Glomerular visceral epithelial cell (primary cell): ENCODE measurements around the gene CTNND1.
"Not testable (repeated sequence)": the region's sequence is repeated elsewhere in the genome, so short reads cannot be mapped to it uniquely, and the experiment has no call there.

ENCODE experiments used
- DNase-seq: peaks from one replicate; pipeline ENCODE4 v3.0.0-alpha.2; 2016; ENCODE audit errors: extremely low spot score

Gene CTNND1, protein sequence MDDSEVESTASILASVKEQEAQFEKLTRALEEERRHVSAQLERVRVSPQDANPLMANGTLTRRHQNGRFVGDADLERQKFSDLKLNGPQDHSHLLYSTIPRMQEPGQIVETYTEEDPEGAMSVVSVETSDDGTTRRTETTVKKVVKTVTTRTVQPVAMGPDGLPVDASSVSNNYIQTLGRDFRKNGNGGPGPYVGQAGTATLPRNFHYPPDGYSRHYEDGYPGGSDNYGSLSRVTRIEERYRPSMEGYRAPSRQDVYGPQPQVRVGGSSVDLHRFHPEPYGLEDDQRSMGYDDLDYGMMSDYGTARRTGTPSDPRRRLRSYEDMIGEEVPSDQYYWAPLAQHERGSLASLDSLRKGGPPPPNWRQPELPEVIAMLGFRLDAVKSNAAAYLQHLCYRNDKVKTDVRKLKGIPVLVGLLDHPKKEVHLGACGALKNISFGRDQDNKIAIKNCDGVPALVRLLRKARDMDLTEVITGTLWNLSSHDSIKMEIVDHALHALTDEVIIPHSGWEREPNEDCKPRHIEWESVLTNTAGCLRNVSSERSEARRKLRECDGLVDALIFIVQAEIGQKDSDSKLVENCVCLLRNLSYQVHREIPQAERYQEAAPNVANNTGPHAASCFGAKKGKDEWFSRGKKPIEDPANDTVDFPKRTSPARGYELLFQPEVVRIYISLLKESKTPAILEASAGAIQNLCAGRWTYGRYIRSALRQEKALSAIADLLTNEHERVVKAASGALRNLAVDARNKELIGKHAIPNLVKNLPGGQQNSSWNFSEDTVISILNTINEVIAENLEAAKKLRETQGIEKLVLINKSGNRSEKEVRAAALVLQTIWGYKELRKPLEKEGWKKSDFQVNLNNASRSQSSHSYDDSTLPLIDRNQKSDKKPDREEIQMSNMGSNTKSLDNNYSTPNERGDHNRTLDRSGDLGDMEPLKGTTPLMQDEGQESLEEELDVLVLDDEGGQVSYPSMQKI

DNA sequence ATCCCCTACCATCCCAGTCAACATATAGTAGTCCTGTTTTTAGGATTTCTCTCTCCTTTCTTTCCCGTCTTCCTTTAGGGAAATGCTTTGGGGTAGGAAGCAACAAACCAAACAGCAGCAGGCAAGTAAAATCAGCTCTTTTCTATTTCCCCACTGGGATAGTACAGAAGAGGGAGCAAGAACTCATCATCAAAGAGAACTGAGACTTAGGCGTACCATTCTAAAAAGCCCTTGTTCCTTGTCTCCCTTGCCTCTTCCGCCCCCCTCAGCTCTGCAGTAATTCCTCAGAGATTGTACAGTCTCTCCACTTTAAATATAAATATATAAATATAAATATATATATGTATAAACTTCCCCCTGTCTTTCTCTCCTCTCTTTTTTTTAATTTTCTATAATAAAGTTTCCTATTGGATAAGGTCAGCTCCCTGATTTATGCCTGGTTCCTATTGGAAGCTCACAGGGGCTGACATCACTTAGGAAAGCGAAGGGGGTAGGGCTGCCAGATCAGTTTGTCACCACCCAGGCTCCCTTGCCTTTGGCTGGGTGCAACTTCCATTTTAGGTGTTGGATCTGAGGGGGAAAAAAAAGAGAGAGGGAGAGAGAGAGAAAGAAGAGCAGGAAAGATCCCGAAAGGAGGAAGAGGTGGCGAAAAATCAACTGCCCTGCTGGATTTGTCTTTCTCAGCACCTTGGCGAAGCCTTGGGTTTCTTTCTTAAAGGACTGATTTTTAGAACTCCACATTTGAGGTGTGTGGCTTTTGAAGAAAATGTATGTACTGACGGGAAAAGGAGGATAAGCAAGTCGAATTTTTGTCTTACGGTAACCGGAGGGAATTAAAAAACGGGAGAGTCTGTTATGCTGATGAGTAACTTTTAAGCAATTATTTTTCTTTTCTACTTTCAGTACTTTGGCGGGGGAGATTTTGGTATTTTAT lies at the start of gene CTNND1:
Gene CTNND1, plus strand, starts transcription at position 502 of the 934 bp plus-strand sequence. CDS start 29,677 bp downstream, outside the sequence.
- peak; percentile 97 for DNase-seq

DNA sequence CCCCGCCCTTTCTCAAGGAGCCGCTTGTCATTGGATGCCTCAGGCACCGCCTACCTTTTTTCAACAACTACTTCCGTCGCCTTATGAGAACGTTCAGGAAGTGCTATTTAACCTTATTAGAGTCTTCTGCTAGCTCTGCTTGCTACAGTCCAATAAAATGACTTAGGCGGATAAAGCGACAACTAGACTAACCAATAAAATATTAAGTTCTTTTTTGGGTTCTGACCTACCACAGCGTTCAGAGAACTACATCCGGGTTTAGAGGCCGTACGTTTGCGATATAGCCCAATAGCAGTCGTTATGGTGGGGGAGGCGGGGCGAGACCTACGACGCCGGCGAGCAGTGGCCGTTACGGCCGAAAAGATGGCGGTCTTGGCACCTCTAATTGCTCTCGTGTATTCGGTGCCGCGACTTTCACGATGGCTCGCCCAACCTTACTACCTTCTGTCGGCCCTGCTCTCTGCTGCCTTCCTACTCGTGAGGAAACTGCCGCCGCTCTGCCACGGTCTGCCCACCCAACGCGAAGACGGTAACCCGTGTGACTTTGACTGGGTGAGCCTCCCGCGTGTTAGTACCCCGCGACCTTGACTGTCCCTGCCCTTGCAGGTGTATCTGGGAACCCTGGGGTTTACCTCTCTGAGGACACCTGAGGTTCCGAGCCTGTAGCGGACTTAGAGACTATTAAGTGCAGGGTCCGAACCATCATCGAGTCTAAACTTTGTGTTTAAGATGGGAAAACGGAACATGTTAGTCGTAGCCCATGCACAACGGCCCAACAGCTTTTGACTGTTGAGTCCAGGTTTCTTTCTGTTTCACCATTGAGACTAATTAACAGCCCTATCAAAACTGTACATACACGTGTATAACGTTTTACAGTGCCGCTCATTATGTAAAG lies 49.1 kb upstream of the CTNND1 start, which contains the start of gene TMX2:
Gene TMX2, plus strand, starts transcription at position 338 of the 895 bp plus-strand sequence. Its CDS starts 26 bp downstream, at position 364.
- peak; percentile 98 for DNase-seq

DNA sequence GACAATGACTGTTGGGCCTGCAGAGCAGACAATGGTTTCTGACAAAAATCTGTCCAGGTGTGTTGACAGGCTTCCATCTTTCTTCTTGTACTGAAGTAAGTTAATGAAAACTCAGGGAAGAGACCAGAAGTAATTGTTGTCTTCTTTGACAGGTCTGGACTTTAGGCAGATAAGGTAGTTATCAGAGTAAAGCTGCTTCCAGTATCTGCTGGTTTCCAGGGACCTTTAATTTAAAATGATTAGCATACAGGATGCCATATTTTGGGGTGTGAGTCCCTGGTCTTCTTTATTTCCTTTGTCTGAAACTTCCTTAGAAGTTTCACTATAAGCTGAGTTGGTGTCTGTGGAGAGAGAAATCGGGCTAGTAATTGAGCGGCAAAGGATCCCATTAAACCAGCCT lies 47.8 kb upstream of the CTNND1 start:
- no peak for DNase-seq

DNA sequence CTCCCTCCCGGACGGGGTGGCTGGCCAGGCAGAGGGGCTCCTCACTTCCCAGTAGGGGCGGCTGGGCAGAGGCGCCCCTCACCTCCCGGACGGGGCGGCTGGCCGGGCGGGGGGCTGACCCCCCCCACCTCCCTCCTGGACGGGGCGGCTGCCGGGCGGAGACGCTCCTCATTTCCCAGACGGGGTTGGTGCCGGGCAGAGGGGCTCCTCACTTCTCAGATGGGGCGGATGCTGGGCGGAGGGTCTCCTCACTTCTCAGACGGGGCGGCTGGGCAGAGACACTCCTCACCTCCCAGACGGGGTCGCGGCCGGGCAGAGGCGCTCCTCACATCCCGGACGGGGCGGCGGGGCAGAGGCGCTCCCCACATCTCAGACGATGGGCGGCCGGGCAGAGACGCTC lies 44.9 kb upstream of the CTNND1 start:
- not testable (repeated sequence) for DNase-seq

DNA sequence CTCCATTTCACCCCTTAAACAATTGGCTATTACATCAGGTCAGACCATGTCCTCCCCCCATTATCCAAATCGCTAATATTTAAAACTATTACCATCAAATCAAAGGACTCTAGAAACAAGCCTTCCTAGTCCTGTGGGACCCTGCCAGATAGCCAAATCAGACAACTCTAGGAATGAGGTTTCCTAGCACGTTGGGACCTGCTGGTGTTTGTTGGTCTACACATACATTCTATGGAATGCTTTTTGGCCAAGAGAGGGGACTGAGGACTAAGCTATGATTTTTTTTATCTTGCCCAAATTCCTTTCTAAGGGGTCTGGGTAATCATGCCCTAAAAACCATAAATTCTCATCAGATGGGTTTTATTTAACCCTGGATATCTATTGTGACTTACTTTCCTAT lies 34.4 kb upstream of the CTNND1 start:
- DNase-seq: no peak

- DNase-seq: no peak
These were observed 32.8 kb upstream of the CTNND1 start for GRCh38 chr11:57728829-57729228.

DNA sequence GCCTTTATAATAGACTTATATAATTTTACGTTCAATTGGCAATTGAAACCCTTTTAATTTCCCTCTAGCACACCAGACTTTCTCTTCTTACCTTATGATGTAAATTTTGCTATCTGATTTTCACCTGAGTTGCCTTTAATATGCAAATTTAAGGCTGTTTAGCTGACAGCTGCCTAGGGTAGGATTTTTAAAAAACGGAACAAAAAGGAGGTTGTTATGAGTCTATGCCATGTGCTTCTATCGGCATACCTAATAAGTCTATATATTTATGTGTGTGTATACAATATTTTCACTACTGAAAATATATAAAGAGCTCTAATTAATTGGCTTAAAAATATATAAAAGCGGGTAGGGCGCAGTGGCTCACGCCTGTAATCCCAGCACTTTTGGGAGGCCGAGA lies 32.1 kb upstream of the CTNND1 start:
- DNase-seq: no peak

DNA sequence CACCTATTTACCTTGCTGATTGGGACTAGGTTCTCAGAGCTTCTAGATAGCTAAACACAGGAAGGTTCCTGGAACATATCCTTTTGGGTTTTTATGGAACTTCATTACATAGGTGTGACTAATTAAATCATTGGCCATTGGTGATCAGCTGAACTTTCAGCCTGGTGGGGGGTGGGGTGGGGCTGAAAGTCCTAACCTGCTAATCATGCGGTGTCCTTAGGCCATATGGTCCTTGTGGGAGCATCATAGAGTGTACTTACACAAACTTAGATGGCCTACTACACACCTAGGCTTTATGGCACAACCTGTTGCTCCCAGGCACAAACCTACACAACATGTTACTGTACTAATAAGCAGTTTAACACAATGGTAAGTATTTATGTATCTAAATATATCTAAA lies 28.9 kb upstream of the CTNND1 start:
- no peak for DNase-seq

DNA sequence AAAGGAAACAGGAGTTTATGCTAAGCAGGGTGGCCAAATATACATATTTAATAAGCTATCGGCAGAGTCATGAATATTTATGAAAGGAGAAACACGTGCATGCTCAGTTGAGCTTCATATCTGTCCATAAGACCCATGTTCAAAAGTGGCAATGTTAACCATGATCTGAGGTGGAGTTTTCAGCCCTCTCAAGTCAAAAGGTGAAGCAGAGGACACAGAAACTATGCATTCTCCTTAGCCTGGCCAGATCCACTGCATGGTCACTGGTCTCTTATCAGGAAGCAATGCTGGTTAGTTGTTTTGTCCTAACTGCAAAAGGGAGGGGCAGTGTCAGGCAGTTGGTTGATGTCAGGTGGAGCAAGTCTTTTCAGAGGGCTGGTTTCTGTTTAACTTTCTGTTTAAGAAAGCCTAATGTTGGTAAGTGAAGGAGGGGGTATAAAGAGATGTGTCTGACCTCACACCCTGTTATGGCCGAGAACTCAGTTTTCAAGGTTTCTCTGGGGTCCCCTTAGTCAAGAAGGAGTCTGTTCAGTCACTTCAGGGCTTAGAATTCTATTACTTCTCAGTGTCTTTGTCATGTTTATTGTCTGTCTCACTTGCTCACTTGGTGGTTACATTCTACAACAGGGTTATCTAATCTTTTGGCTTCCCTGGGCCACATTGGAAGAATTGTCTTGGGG lies 25.8 kb upstream of the CTNND1 start:
- no peak for DNase-seq

DNA sequence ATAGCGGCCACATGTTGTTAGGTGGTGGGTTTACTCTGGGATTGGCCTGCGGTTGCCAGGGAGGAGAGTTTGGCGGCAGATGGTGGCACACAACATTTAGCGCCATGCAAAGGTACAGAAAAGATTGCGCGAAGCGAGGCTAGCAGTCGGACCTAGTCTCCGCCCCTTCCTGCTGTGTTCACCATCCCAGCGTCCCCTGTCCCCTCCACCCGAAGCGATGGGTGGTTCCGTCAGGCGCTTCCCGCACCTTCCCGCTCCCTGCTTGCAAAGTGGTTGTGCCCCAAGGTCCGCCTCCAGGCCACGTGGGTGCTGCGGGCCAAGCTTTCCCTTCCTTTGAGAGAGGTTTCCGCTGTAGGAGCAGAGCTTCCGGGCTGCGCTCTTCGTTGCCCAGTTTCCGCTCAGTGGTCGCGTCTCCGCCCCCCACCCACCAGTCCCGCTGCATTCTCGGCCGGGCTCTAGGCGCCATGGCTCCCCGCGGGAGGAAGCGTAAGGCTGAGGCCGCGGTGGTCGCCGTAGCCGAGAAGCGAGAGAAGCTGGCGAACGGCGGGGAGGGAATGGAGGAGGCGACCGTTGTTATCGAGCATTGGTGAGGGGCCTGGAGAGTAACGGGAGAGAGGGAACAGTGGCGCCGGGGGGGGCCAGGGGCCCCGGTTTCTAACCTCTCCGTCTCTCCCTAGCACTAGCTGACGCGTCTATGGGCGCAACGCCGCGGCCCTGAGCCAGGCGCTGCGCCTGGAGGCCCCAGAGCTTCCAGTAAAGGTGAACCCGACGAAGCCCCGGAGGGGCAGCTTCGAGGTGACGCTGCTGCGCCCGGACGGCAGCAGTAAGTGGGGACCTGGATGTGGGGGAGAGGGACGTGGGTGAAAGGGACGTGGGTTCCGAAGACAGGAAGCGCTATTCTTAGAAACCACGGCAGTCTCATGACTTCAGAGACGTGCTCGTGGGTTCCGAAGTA lies 20.2 kb upstream of the CTNND1 start, which contains the start of gene SELENOH:
Gene SELENOH, plus strand, starts transcription at position 360 of the 955 bp plus-strand sequence. Its CDS starts 105 bp downstream, at position 465.
- DNase-seq: peak; percentile 97

GRCh38 chr11:57742087-57742452 lies 19.5 kb upstream of the CTNND1 start:
- DNase-seq: no peak

- no peak for DNase-seq
These were observed 17.2 kb upstream of the CTNND1 start for GRCh38 chr11:57744357-57744756.

GRCh38 chr11:57745206-57745605 lies 16.4 kb upstream of the CTNND1 start:
- DNase-seq: no peak

DNA sequence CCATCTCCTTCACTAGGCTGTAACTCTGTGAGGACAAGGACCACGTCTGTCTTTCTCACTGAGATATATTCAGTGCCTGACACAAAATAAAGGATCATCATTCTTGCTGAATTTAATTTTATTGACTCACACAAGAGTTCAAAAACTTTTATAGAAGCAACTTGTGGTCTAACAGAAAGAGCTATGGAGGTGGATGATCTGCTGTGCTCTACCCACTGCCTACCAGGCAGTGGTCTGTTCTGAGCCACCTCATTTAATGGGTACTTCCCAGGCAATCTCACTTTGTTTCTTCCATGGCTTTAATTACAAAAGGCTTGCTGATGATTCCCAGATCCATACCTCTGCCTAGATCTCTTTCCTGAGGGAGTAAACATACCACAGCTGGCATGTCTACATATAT lies 14.7 kb upstream of the CTNND1 start:
- no peak for DNase-seq

DNA sequence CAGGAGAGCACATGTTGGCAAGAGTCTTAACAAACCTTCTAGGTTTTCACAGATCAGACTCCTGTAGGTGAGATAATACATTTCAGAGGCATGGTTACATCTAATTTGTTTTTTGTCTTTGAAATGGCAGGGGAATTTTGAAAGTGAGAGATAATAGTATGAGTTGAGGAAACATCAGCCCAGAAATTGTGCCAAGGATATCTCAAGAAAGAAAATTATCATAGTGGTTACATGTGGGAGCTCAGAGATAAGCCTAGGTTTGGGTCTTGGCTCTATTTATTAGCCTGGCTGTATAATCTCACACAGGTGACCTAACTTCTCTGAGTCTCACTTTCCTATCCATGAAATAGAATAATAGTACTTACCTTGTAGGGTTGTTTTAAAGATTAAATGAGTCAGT lies 10.4 kb upstream of the CTNND1 start:
- DNase-seq: no peak

DNA sequence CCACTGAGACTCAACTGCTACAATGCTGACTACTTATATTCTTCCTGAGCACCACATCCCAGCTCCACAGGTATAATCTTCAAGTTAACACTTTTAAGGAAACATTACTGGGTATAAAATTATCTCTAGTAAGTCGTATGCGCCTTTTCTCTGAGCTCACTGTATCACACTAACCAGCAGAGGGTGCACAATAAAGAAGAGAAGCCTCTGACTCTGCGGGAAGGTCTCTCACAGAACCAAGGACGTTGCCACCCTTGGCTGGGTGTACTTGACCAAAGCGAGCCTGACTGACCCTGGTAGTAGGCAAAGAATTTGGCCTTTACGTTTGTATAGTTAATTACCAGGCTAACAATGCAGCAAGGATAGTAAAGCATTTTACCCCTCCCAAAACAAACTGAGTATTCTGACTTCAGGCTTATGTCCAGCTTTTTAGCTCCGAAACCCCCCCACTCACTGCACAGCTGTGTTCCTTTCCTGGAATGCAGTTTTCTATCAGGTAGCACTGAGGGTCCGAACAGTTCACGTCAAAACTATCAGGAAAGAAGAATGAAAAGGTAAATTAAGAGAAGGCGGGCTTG lies 9.8 kb upstream of the CTNND1 start, which contains the start of gene BTBD18:
Gene BTBD18, minus strand, starts transcription at position 144 of the 578 bp plus-strand sequence. CDS start 631 bp downstream, outside the sequence.
- DNase-seq: peak; percentile 46

GRCh38 chr11:57752954-57753353 lies 8.6 kb upstream of the CTNND1 start:
- no peak for DNase-seq

- no peak for DNase-seq
These were observed 3.4 kb upstream of the CTNND1 start for GRCh38 chr11:57758174-57758573.
